Activated T-cell treated with anti-CD3 and anti-CD28 coated beads, Interleukin-2, amount 50 U/mL, for 72 hours (primary cell): ENCODE results near the gene YJU2. TPM values are rescaled to one million over a fixed set of nuclear protein-coding genes. Genes with fewer than 3 reads are reported as not detected.
"Not testable (repeated sequence)": the region's sequence is repeated elsewhere in the genome, so short reads cannot be mapped to it uniquely, and the experiment has no call there.

Experiments used
- ATAC-seq, 2 donors: fragments of 150-1000 bp; cut with Tn5 transposase; replicated peaks in 1 of 2; 2 replicates each; pipeline ENCODE4 v1.10.0; 2021; ENCODE audit warnings: moderate library complexity in 2 of 2, mild to moderate bottlenecking in 1 of 2
- DNase-seq, 2 donors: peaks; one replicate each; pipeline ENCODE4 v3.0.0; 2021 to 2022; ENCODE audit warnings: mixed read lengths in 1 of 2
- H3K27ac Mint-ChIP-seq: one replicate; pipeline ENCODE4 v1.8.0; 2022; ENCODE audit warnings: mild to moderate bottlenecking, moderate library complexity, mixed read lengths
- H3K27me3 Mint-ChIP-seq: one replicate; pipeline ENCODE4 v1.8.0; 2022; ENCODE audit warnings: low read depth, mixed read lengths
- H3K36me3 Mint-ChIP-seq, 2 donors: one replicate each; pipeline ENCODE4 v1.8.0; 2022; ENCODE audit warnings: mixed read lengths in 2 of 2, mild to moderate bottlenecking in 1 of 2; ENCODE audit not compliant: insufficient read depth in 2 of 2
- H3K4me1 Mint-ChIP-seq: one replicate; pipeline ENCODE4 v1.8.0; 2022; ENCODE audit warnings: low read depth, mixed read lengths
- H3K4me3 Mint-ChIP-seq, 2 donors: one replicate each; pipeline ENCODE4 v1.8.0; 2022; ENCODE audit warnings: mild to moderate bottlenecking in 2 of 2, mixed read lengths in 2 of 2, moderate library complexity in 2 of 2
- H3K9me3 Mint-ChIP-seq, 2 donors: one replicate each; pipeline ENCODE4 v1.8.0; 2022; ENCODE audit warnings: mixed read lengths in 2 of 2
- total RNA-seq, 2 donors: library from RNA; stranded (reverse); gene quantifications; one replicate each; pipeline ENCODE4 v1.2.3, GENCODE V29; 2022

The YJU2 gene
- total RNA-seq, 2 donors from 2014 or later, result 27.3 to 32.7 TPM

DNA sequence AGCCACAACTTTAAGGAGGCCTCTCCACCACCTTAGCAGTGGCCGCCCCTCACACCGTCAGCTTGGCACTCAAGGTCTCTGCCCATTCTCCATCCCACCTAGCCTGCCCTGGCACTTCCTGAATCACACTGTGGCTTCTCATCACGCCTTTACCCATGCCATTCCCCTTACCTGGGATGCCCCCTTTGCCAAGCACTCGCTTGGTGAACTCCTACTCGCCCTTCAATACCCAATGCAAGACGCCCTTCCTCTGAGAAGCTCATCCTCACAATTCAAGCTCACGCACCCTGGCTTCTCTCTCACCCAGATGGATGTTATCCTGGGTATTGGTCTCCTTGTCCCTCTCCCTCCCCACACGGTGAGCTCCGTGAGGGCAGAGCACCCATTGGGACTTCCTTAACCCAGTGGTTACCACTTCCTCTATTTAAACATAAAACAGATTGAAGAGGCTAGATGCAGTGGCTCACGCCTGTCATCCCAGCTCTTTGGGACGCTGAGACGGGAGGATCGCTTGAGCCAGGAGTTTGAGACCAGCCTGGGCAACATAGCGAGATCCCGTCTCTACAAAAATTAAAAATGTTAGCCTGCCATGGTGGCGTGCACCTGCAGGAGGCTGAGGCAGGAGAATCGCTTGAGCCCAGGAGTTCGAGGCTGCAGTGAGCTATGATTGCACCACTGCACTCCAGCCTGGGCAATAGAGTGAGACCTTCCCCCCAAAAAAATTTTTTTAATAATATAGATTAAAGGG is 19.5 kb downstream of the YJU2 start:
- no peak overlapping the region for H3K27ac Mint-ChIP-seq
- no peaks in the 10 kb centered on the region for H3K27me3 Mint-ChIP-seq
- peaks cover 19% of the 10 kb centered on the region for H3K4me1 Mint-ChIP-seq
- no peak for ATAC-seq
- no peak overlapping the region for H3K4me3 Mint-ChIP-seq
- DNase-seq, result no peak
- H3K36me3 Mint-ChIP-seq, result peaks cover 5 to 25% of the 10 kb centered on the region in 2 donors
- no peaks in the 10 kb centered on the region for H3K9me3 Mint-ChIP-seq

DNA sequence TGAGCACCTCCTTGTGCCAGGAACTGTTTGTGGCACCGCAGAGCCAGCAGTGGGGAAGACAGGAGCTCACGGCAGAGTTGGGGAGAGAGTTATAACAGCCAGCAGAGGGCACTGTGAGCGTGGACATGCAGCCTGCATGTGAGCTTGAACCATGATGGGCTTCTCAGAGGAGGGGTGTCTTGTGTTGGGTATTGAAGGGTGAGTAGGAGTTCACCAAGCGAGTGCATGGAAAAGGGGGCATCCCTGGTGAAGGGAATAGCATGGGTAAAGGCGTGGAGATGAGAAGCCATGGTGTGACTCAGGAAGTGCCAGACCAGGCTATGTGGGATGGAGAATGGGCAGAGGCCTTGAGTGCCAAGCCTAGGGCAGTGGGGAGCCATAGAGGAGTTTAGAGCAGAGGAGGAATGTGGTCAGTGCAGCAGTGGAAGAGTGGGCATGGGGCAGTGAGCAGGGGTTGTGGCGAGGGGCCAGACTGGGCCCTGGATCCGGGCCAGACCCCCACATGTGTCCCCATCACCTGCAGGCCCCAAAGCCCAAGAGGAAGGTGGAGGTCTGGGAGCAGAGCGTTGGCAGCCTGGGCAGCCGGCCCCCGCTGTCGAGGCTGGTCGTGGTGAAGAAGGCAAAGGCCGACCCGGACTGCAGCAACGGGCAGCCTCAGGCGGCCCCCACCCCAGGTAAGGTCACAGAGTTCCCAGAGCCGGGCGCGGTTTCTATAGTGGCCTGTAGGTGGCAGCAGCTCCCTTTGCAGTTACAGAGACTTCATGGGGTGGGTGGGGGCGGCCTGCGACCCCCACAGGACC is 20.4 kb downstream of the YJU2 start:
- H3K4me1 Mint-ChIP-seq, result peaks cover 19% of the 10 kb centered on the region
- no peak overlapping the region for H3K27ac Mint-ChIP-seq
- ATAC-seq (peak; percentile 66 to 73), DNase-seq (peak; percentile 63 to 70)
- H3K36me3 Mint-ChIP-seq, result peaks cover 7 to 25% of the 10 kb centered on the region in 2 donors
- no peaks in the 10 kb centered on the region for H3K27me3 Mint-ChIP-seq
- no peak overlapping the region for H3K4me3 Mint-ChIP-seq
- H3K9me3 Mint-ChIP-seq, result no peaks in the 10 kb centered on the region

DNA sequence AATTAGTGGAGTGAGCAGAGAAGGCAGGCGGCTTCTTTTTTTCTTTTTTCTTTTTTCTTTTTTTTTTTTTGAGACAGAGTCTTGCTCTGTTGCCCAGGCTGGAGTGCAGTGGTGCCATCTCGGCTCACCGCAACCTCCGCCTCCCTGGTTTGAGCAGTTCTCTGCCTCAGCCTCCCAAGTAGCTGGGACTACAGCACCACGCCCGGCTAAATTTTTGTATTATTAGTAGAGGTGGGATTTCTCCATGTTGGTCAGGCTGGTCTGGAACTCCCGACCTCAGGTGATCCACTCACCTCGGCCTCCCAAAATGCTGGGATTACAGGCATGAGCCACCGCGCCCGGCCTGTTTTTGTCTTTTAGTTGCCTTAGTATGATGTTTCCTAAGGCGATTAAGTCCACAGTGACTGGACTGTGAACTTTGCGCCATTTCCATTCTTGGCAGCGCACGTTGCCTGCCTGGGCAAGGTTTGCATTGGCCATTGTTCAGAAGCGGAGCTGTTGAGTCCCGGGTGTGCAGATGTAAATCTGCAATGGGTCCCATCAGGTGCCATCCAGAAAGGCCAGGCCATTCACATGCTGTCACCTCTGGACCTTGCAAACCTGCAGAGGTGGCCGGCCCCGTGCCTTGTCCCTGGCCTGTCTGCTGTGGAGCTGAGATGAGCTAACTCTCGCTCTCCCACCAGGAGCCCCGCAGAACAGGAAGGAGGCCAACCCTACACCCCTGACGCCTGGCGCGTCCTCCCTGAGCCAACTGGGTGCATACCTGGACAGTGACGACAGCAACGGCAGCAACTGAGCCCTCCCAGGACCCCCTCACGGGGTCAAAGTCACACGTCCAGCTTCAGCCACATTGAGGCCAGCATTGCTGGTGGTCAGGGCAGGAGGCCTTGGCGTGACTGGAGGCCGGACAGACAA is 21.3 kb downstream of the YJU2 start:
- Mint-ChIP-seq H3K36me3 (peaks cover 7 to 25% of the 10 kb centered on the region in 2 donors), H3K27me3 (no peaks in the 10 kb centered on the region), H3K27ac (no peak overlapping the region), H3K4me3 (no peak overlapping the region), H3K9me3 (no peaks in the 10 kb centered on the region), H3K4me1 (peaks cover 18% of the 10 kb centered on the region)
- ATAC-seq (no peak), DNase-seq (no peak)

DNA sequence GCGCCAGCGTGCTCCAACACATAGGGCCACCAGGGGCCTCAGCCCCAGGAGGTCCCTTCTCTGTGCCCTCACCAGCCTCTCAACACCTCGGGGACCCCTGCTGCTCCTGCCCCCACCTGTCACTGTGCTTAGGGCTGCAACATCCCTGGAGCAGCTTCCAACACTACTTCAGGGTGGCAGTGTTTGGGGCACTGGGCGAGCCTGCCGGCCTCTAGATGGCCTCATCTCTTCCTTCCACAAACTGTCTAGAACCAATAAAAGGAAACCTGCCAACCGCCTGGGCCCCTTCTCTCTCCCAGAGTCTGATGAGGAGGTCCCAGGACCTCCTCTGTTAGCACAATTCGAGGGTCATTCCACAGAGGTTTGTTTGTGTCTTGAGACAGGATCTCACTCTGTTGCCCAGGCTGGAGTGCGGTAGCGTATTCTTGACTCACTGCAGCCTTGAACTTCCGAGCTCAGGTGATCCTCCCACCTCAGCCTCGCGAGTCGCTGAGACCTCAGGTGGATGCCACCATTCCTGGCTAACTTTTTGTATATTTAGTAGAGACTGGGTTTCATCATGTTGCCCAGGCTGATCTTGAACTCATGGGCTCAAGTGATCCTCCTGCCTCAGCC is 22.0 kb downstream of the YJU2 start:
- Mint-ChIP-seq H3K36me3 (peaks cover 7 to 25% of the 10 kb centered on the region in 2 donors), H3K27ac (no peak overlapping the region)
- ATAC-seq, result no peak

DNA sequence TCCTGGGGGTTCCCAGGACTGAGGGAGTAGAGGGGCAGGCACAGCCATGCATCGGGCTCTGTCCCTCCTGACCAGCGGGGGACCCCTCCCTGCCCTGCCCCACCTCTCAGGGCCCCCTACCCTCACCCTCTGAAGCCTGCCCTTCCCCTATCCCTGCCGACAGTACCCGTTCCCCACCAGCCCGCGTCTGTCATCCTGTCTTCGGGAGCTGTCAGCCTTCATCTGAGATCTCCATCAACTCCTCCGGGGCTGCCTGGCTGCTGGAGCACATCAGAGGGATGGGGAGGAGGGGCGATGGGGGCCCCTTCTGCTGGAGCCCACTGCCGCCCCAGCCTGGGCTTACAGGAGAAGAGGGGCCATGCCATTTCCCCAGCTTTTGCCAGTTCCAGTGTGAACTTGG is 26.0 kb downstream of the YJU2 start:
- Mint-ChIP-seq H3K4me1 (no peaks in the 10 kb centered on the region), H3K27me3 (no peaks in the 10 kb centered on the region), H3K27ac (no peak overlapping the region), H3K4me3 (no peak overlapping the region), H3K9me3 (no peaks in the 10 kb centered on the region), H3K36me3 (peaks cover 2 to 7% of the 10 kb centered on the region in 2 donors)
- DNase-seq (no peak), ATAC-seq (no peak)

More for the DNA sequence above, 22.0 kb downstream of the YJU2 start:
- Mint-ChIP-seq H3K4me1 (peaks cover 11% of the 10 kb centered on the region), H3K4me3 (no peak overlapping the region), H3K9me3 (no peaks in the 10 kb centered on the region), H3K27me3 (no peaks in the 10 kb centered on the region)
- no peak for DNase-seq

DNA sequence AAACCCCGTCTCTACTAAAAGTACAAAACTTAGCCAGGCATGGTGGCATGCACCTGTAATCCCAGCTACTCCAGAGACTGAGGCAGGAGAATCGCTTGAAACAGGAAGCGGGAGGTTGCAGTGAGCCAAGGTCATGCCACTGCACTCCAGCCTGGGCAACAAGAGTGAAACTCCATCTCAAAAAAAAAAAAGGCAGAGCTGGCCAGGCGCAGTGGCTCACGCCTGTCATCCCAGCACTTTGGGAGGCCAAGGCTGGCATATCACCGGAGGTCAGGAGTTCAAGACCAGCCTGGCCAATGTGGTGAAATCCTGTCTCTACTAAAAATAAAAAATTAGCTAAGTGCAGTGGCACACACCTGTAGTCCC is 27.4 kb downstream of the YJU2 start:
- not testable (repeated sequence) for H3K27me3 Mint-ChIP-seq, DNase-seq, H3K27ac Mint-ChIP-seq, H3K36me3 Mint-ChIP-seq, H3K9me3 Mint-ChIP-seq, ATAC-seq, H3K4me1 Mint-ChIP-seq, H3K4me3 Mint-ChIP-seq

DNA sequence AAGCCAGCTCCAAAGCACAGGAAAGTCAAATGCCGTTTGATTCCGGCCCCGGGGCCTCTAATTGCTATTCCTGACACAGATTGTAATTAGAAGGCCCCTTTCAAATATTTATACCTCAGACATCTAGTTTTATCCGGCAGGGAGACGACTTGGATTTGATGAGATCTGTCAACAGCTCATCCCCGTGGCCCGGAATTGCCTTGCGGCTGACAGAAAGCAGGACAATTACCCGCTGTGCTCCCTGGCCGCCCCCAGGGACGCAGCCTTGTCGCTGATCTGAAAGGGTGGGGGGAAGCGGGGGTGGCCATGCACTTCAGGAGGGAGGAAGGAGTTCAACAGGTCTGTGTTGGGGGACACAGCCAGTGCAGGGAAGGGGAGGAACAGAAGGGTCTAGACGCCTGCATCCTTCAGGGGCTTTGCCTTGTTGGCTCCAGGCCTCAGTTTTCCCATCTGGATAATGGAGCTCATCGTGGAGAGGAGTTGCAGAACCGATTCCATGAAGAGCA is 30.4 kb downstream of the YJU2 start:
- Mint-ChIP-seq H3K9me3 (no peaks in the 10 kb centered on the region), H3K27me3 (peaks cover 20% of the 10 kb centered on the region), H3K36me3 (peaks cover 0 to 2% of the 10 kb centered on the region in 2 donors), H3K4me1 (peaks cover 5% of the 10 kb centered on the region), H3K27ac (no peak overlapping the region), H3K4me3 (no peak overlapping the region)
- ATAC-seq, result no peak
- DNase-seq, result no peak

DNA sequence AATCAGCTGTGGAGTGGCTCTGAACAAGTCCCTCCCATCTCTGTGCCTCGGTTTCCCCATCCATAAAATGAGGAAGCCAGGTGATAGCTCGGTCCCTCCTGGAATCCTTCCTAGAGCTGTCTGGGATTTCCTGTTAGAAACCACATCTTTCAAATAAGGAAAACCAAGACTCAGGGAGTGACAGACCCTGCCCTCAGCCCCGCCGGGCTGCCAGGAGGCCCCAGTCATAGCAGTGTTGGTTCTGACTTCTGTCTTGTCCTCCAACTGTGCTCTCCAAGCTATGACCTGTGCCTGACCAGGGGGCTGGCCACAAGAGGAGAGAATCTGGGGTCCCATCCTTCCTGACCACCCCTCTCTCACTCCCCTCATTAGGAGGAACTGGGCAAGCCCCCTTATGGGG is 31.1 kb downstream of the YJU2 start:
- H3K27me3 Mint-ChIP-seq, result peaks cover 20% of the 10 kb centered on the region
- no peak overlapping the region for H3K4me3 Mint-ChIP-seq
- no peaks in the 10 kb centered on the region for H3K9me3 Mint-ChIP-seq
- DNase-seq, result no peak
- H3K4me1 Mint-ChIP-seq, result peaks cover 5% of the 10 kb centered on the region
- H3K27ac Mint-ChIP-seq, result no peak overlapping the region
- peaks cover 0 to 2% of the 10 kb centered on the region in 2 donors for H3K36me3 Mint-ChIP-seq
- ATAC-seq, result no peak

DNA sequence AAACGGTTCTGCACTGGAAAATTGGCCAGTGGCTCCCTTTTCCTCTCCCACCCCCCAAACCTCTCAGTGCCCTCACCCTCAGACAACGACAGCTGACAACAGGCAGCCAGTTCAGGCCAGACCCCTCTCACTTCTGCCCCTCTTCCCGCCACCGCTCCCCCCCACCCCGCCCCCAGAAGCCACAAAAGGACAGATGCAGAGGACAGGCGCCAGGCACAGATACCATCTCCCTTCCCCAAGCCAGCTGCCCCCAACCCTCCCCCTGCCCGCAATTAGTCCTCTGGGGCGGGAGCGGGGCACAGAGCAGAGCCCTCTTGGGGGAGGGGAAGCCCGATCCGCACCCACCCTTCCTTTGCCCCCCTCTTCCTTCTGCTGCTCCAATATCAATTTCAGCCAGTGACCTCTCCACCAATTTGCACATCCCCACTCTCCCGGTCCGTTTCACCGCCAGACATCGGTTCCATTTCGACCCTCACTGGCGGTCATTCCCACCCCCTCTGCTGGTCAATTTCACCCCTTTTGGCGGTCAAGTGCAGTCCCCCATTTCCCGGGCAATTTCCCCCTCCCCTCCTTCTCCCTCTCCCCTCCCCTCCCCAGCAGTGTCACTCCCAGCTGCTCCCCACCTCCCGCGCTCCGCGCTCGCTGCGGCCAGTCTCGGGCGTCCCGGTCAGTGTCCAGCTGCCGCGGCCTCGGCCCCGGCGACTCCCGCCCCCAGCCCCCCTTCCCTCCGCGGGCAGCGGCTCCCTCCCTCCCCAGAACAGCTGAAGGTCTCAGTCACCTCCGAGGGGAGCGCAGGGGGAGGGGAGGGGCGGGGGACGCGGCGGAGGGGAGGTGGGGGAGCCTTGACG is 31.8 kb downstream of the YJU2 start, which contains the start of gene SHD:
SHD (plus strand) TSS at position 848 of the 848 bp plus-strand sequence. CDS start 798 bp downstream, outside the sequence.
- no peaks in the 10 kb centered on the region for H3K9me3 Mint-ChIP-seq
- H3K27ac Mint-ChIP-seq, result no peak within 1 kb of the TSS
- no peak for DNase-seq
- peak in 1 of 2 donors; percentile 7 for ATAC-seq
- peaks cover 20% of the 10 kb centered on the region for H3K27me3 Mint-ChIP-seq
- peaks cover 0 to 2% of the 10 kb centered on the region in 2 donors for H3K36me3 Mint-ChIP-seq
- H3K4me1 Mint-ChIP-seq, result peaks cover 5% of the 10 kb centered on the region
- peak within 1 kb of the TSS; percentile 65 to 77 for H3K4me3 Mint-ChIP-seq

DNA sequence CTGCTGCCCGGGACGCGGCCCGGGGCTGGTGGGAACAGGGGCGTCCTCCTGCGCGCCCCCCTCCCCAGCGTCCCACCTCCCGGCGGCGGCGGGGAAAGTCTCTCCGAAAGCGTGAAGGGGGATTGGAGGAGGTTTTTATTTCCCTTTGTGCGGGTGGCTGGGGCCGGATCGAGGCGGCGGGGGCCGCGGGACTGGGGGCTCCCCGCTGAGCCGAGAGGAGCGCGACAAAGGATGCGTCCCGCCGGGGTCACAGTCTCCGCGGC is 32.3 kb downstream of the YJU2 start:
- no peak for ATAC-seq
- Mint-ChIP-seq H3K9me3 (no peaks in the 10 kb centered on the region), H3K36me3 (peaks cover 0 to 2% of the 10 kb centered on the region in 2 donors), H3K27ac (no peak overlapping the region), H3K4me1 (peaks cover 5% of the 10 kb centered on the region), H3K4me3 (no peak overlapping the region), H3K27me3 (peaks cover 20% of the 10 kb centered on the region)
- DNase-seq, result no peak

DNA sequence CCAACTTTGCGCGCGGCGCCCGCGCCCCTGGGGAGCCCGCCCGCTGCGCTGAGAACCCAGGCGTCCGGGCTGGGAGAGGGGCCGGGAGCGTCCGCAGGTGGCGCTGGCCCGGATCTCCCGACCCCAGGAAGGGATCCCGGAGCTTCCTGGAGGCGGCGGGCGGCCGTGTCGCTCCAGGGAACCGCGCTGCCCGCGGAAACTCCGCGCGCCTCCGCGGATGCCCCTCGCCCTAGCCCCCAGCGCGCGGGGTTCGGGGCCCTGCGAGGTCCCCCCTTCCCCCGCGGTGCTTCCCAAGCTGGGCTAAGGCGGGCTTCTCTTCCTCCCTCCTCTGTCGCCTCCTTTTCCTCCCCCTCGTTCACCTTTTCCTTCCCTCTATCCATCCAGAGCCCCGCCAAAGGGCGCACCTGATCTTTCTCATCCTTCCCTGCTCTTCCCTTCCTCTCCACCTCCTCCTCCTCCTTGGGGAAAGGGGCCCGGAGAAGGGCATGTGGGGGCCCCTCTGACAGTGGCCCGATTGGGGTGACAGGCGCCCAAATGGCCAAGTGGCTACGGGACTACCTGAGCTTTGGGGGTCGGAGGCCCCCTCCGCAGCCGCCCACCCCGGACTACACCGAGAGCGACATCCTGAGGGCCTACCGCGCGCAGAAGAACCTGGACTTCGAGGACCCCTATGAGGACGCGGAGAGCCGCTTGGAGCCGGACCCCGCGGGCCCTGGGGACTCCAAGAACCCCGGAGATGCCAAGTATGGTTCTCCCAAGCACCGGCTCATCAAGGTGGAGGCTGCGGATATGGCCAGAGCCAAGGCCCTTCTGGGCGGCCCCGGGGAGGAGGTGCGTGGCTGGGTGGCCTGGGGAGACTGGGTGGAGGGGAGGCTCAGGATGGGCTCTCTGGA is 32.9 kb downstream of the YJU2 start:
- H3K27ac Mint-ChIP-seq, result no peak overlapping the region
- no peaks in the 10 kb centered on the region for H3K9me3 Mint-ChIP-seq
- H3K27me3 Mint-ChIP-seq, result peaks cover 20% of the 10 kb centered on the region
- H3K4me3 Mint-ChIP-seq, result peak overlapping the region; percentile 65 to 77
- H3K36me3 Mint-ChIP-seq, result peaks cover 0 to 2% of the 10 kb centered on the region in 2 donors
- DNase-seq (no peak), ATAC-seq (peak; percentile 25 to 28)
- H3K4me1 Mint-ChIP-seq, result peaks cover 5% of the 10 kb centered on the region
